Uterus (tissue), 2 donors: ENCODE data around the gene MAP2K2.

ENCODE experiments used
- CTCF ChIP-seq, 4 experiments: fragments of 200-600 bp in 2 of 4; fragments of 450-650 bp in 2 of 4; sonication (generic) in 2 of 4; IDR thresholded peaks; one replicate each; pipeline ENCODE4 v1.5.1; 2016 to 2019; ENCODE audit warnings: antibody characterized with exemption in 4 of 4, mild to moderate bottlenecking in 2 of 4, moderate library complexity in 1 of 4
- POLR2A ChIP-seq, 2 donors: fragments of 450-650 bp; IDR thresholded peaks; one replicate each; pipeline ENCODE4 v1.6.1; 2016; ENCODE audit warnings: antibody characterized with exemption in 2 of 2, mild to moderate bottlenecking in 1 of 2, moderate library complexity in 1 of 2

GRCh38 chr19:4114181-4114580 is 9.7 kb downstream of the MAP2K2 start:
- TF ChIP-seq POLR2A (IDR thresholded peaks at IDR 0.05), result no peak
- TF ChIP-seq CTCF (IDR thresholded peaks at IDR 0.05), result no peak
